ENCODE data around the gene PROCR. TPM values are rescaled to one million over a fixed set of nuclear protein-coding genes. Genes with fewer than 3 reads are reported as not detected.

The PROCR gene
- total RNA-seq, 1 experiment from 2014 or later: 52.0 TPM

DNA sequence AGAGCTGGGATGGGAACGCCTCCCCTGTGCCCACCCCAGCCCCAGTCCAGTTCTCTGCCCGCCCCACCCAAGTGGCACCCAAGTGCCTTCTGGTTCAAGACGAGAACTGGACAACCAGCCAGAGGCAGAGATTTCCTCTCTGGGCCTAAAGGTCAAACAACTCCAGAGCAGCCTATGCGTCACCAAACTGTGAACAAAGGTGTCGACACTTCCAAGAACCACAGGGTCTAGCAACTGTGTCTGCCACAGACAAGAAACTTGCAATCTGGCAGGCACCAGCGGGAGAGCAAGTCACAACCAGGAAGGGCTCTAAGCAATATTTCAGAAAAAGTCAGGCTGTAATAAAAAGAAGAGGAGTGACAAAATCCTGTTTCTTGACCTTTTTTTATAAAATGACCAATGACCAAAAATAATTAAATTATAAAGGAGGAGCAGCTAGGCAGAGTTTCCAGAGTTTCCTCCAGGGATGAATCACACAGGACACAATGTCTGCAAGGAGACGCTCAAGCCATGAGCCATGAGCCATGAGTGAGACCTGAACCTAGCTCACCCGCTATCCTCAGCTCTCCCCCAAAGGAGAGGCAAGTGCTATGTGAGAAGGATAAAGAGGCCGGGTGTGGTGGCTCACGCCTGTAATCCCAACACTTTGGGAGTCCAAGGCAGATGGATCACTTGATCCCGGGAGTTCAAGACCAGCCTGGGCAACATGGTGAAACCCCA lies 35.8 kb upstream of the PROCR start:
- ATAC-seq: no peak
- Histone ChIP-seq H3K36me3 (ENCODE audit: control insufficient read depth in 1 of 2, insufficient read depth in 2 of 2, low read length in 2 of 2) (peaks cover 4 to 13% of the 10 kb centered on the region in 2 experiments; a peak in 3 of 4 replicates), H3K27me3 (ENCODE audit: insufficient read depth, low read length) (no peaks in the 10 kb centered on the region), H2AFZ (ENCODE audit: low read depth, low read length, poor library complexity, severe bottlenecking) (no peak overlapping the region), H3K4me1 (ENCODE audit: control insufficient read depth in 1 of 2, insufficient read depth in 2 of 2, low read length in 2 of 2) (no peaks in the 10 kb centered on the region), H3K27ac (ENCODE audit: low read depth, low read length) (no peak overlapping the region), H4K20me1 (ENCODE audit: insufficient read depth) (no peaks in the 10 kb centered on the region), H3K9me2 (ENCODE audit: insufficient read depth) (no peaks in the 10 kb centered on the region), H3K79me2 (ENCODE audit: insufficient read depth, low read length) (no peaks in the 10 kb centered on the region), H3K4me2 (ENCODE audit: low read length) (no peak overlapping the region), H3K9me3 (ENCODE audit: control insufficient read depth in 1 of 2, insufficient read depth in 1 of 2, low read depth in 1 of 2, low read length in 2 of 2) (no peaks in the 10 kb centered on the region), H3K9ac (ENCODE audit: low read length) (no peak overlapping the region), H3K4me3 (replicated peaks in 1 of 2; ENCODE audit: low read depth in 1 of 2, low read length in 2 of 2) (no peak overlapping the region)
- TF ChIP-seq, protein P1, sequence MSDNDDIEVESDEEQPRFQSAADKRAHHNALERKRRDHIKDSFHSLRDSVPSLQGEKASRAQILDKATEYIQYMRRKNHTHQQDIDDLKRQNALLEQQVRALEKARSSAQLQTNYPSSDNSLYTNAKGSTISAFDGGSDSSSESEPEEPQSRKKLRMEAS (IDR thresholded peaks at IDR 0.05): no peak
- TF ChIP-seq JUND (IDR thresholded peaks at IDR 0.05) (no peak), POLR2AphosphoS5 (IDR thresholded peaks at IDR 0.05; ENCODE audit: low read depth, low read length) (no peak), EGR1 (IDR thresholded peaks at IDR 0.05; ENCODE audit: low read depth) (no peak), CEBPB (IDR thresholded peaks at IDR 0.05; ENCODE audit: low read depth) (no peak), EZH2phosphoT487 (IDR thresholded peaks at IDR 0.05; ENCODE audit: borderline replicate concordance) (no peak), SP1 (IDR thresholded peaks at IDR 0.05; ENCODE audit: low read depth) (no peak)
- intact Hi-C loops (cut with micrococcal nuclease): no loop called here
- DNase-seq (ENCODE audit: low read depth, low spot score): no peak
- ChIA-PET CTCF (interaction anchor here (1.3 kb wide), 1 partner anchor 9 kb away, joined by 5 read pairs; no protein-coding TSS in a partner anchor), POLR2A (no interaction called here), RAD21 (ENCODE audit: low non-redundant PET in 1 of 2, low total read pairs in 2 of 2, uncharacterized antibody in 2 of 2, unreplicated experiment in 2 of 2) (no interaction called here)
- BruUV-seq (replicated peaks): no TSS peak

DNA sequence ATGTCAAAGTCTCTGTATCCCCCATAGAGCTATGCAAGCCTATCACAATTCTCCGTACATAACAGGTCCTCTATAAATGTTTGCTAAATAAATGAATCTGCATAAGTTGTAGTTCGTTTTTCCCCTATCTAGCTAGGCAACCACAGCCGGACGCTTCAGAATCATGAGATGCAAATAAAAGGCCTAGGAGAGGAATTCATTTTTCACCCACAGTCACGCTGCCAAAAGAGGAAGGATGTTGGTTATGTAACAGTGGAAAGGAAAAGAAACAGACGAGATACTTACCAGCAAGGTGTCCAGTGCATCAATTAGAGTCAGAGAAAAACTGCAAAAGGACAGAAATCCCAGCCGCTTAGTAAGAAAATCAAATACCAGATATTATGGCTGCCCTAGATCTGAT lies 27.2 kb upstream of the PROCR start:
- Histone ChIP-seq H3K36me3 (ENCODE audit: control insufficient read depth in 1 of 2, insufficient read depth in 2 of 2, low read length in 2 of 2) (peaks cover 7 to 16% of the 10 kb centered on the region in 2 experiments; a peak in 3 of 4 replicates), H3K27me3 (ENCODE audit: insufficient read depth, low read length) (no peaks in the 10 kb centered on the region), H2AFZ (ENCODE audit: low read depth, low read length, poor library complexity, severe bottlenecking) (no peak overlapping the region), H3K9me2 (ENCODE audit: insufficient read depth) (no peaks in the 10 kb centered on the region), H4K20me1 (ENCODE audit: insufficient read depth) (no peaks in the 10 kb centered on the region), H3K4me1 (ENCODE audit: control insufficient read depth in 1 of 2, insufficient read depth in 2 of 2, low read length in 2 of 2) (peaks cover 3 to 12% of the 10 kb centered on the region in 2 experiments; a peak in 2 of 4 replicates), H3K79me2 (ENCODE audit: insufficient read depth, low read length) (peaks cover 6% of the 10 kb centered on the region; the same call in 1 of the 2 replicates), H3K27ac (ENCODE audit: low read depth, low read length) (no peak overlapping the region), H3K4me3 (replicated peaks in 1 of 2; ENCODE audit: low read depth in 1 of 2, low read length in 2 of 2) (no peak overlapping the region), H3K4me2 (ENCODE audit: low read length) (no peak overlapping the region), H3K9ac (ENCODE audit: low read length) (no peak overlapping the region), H3K9me3 (ENCODE audit: control insufficient read depth in 1 of 2, insufficient read depth in 1 of 2, low read depth in 1 of 2, low read length in 2 of 2) (no peaks in the 10 kb centered on the region)
- DNase-seq (ENCODE audit: low read depth, low spot score) (no peak), ATAC-seq (no peak)
- no TSS peak for BruUV-seq (replicated peaks)
- RAD21 ChIA-PET (ENCODE audit: low non-redundant PET in 1 of 2, low total read pairs in 2 of 2, uncharacterized antibody in 2 of 2, unreplicated experiment in 2 of 2): interaction anchor here (0.6 to 1.2 kb wide), 8 partner anchors 48 to 310 kb away, joined by 3 to 7 read pairs (median 4); partner anchors contain the start of gene EIF6 (in 1 of the 2)
- CTCF ChIA-PET: interaction anchor here (0.6 to 3.5 kb wide), 32 partner anchors 8 to 574 kb away, joined by 3 to 29 read pairs (median 5); partner anchors contain the start of genes CEP250, EIF6, MMP24OS and PROCR
- intact Hi-C loops (cut with micrococcal nuclease): loop anchor here (1.0 to 5.0 kb wide), 5 partner anchors 52 to 302 kb away; partner anchors contain the start of gene TRPC4AP
- TF ChIP-seq ZFX (IDR thresholded peaks at IDR 0.05): no peak
- POLR2A ChIA-PET: interaction anchor here (0.8 to 1.0 kb wide), 2 partner anchors 28 to 120 kb away, joined by 3 to 4 read pairs; no protein-coding TSS in a partner anchor
